Suppressor macrophage (primary cell): ENCODE results near the gene PRADC1.
A peak's percentile ranks its signal among the peaks of the same experiment; 100 is the strongest.

ENCODE experiments used
- DNase-seq, 4 experiments: peaks; one replicate each; pipeline ENCODE4 v3.0.0-alpha.2; 2020 to 2022

Gene PRADC1

DNA sequence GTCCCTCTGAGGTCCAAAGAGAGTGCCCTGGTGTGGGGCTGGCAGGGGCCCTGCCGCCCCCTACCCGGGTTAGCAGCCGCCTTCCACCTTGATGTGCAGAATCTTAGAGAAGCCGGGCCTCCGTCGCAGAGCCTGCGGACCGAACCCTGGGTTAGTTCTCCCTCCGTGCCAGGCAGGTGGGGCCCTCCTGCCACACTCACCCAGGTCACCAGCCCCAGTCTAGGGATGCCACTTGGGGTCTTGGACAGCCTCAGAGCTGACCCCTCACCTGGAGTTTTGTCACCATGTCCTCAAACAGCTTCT, 25.8 kb upstream of the PRADC1 start:
- DNase-seq: no peak

- DNase-seq: no peak
Measured at GRCh38 chr2:73258186-73258912, 25.3 kb upstream of the PRADC1 start.

DNA sequence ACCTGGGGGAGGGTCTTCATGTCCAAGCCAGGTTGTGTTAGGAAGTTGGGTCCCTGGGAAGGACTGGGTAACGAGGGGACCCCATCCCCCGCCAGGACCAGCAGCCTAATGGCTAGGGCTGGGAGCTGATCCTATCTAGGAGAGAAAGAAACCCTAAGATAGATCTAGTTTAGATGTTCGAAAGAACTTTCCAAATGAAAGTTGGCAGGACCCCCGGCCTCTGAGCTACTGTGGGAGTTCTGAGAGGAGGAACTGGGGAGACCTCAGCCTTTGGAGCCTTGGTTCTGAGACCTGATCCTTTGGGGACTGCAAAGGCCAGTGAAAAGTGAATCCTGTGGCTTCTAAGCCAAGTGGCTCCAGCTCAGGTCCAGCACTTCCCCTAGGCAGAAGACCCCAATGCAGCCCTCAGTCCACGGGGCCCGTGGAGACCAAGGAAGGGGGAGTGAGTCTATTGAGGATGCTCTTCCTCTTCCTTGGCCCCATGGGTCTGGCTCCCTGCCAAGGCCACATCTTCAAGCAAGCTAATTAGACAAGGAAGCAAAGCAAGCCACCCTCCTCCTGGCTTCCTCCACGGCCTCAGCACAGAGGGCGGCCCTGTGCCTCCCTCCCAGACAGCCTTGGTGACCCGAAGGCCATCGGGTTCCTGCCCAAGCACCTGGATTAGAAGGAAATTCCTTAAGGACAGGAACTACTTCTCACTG, 24.5 kb upstream of the PRADC1 start:
- peak; percentile 53 to 78 (median 69) for DNase-seq

DNA sequence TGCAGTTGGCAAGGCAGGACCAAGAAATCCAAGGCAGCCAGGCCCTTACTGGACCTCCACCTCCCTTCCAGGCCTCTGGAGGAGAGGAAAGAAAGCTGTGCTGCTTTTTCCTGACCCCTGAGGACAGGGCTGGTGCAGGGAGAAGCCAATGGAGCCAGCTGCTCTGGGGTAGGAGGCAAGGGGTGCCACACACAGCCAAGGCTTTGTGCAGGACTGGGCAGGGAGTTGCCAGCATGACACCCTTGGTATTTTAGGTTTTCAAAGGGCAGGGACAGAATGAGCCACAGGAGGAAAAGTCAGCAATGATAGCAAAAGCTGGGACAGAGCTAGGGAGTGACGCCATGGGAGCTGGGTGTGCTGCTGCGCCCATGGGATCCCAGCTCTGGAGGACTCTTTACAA, 24.0 kb upstream of the PRADC1 start:
- DNase-seq: no peak

DNA sequence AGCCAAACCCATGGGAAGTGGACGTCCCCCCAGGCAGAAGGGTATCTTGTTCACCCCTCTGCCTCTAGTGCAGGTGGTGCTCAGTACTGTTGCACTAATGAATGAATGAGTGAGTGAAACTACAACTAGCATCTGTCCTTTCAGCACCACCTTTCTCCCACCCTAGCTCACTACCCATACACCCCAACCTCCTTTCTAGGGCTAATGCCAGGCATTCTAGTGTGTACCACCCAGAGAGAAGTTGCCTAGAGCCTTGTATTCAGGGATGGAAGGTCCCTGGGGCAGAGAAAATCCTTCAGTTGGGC, 23.5 kb upstream of the PRADC1 start:
- no peak for DNase-seq

GRCh38 chr2:73255907-73256617, 23.0 kb upstream of the PRADC1 start:
- no peak for DNase-seq

- DNase-seq: no peak
Measured at GRCh38 chr2:73255007-73255644, 22.1 kb upstream of the PRADC1 start.

GRCh38 chr2:73254343-73255006, 21.4 kb upstream of the PRADC1 start:
- no peak for DNase-seq

DNA sequence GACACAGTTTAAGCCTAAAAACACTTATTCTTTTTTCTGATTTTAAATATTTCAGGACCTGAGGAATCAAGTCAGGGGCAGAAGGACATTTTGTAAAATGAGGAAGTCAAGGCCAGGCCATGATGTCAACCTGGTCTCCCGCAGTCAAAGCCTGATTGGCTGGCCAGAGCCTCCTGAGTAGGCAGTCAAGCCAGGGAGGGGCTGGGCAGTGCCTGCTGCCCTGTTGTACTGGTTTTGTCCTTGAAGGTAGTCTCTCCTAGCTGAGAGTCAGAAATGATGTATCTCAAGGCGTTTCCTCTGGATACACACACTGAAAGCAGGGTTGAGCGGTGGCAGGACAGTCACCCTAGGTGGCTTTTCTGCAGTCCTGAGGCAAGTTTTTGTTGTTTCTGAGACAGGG, 20.9 kb upstream of the PRADC1 start:
- DNase-seq: peak; percentile 70 to 82 (median 76)

GRCh38 chr2:73253400-73253799, 20.4 kb upstream of the PRADC1 start:
- DNase-seq: peak in 2 of 4 experiments; percentile 15 to 49

DNA sequence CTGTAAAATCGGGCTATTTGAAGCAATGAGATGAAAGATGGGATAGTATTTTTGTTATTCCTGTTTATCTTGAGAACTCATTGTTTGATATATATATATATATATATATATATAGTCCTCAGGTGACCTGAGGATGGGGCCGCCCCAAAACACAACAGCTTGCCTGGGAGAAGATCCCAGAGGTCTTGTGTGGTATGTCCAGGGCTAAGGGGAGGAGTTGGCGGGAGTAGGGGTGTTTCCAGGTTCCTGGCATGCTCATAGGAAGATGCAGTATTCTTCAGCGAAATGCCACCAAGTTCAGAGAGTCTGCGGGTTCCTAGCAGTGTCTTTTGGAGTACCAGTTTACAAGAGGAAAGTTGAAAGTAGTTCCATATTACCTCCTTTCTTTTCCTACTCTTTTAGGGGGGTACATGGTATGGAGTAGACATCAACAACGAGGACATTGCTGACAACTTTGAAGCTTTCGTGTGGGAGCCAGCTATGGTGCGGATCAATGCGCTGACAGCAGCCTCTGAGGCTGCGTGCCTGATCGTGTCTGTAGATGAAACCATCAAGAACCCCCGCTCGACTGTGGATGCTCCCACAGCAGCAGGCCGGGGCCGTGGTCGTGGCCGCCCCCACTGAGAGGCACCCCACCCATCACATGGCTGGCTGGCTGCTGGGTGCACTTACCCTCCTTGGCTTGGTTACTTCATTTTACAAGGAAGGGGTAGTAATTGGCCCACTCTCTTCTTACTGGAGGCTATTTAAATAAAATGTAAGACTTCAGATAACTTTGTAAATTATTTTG, 19.4 kb upstream of the PRADC1 start:
- no peak for DNase-seq

- no peak for DNase-seq
Measured at GRCh38 chr2:73250872-73251846, 18.1 kb upstream of the PRADC1 start.

- DNase-seq: no peak
Measured at GRCh38 chr2:73249636-73250035, 16.6 kb upstream of the PRADC1 start.

- DNase-seq: no peak
Measured at GRCh38 chr2:73246850-73247249, 13.8 kb upstream of the PRADC1 start.

- no peak for DNase-seq
Measured at GRCh38 chr2:73244580-73244979, 11.5 kb upstream of the PRADC1 start.

GRCh38 chr2:73243884-73244570, 11.0 kb upstream of the PRADC1 start:
- DNase-seq: no peak

DNA sequence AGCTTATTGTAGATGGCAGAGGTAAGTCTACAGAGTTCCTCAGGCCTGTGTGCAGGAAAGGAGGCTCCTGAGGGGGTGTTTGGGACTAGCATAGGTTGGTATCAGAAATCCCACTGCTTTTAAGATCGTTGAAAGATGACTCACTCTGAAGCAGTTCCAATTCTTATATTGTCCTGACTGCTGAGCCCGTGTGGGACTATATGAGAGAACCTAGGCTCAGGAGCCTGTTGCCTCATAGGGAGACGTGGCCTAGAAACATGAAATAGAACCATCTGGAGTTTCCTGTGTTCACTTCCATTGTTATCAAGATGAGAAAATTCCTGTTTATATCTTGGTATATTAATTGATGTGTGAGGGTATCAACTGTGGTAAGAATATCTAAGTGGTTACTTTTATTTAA, 6.7 kb upstream of the PRADC1 start:
- DNase-seq: no peak

DNA sequence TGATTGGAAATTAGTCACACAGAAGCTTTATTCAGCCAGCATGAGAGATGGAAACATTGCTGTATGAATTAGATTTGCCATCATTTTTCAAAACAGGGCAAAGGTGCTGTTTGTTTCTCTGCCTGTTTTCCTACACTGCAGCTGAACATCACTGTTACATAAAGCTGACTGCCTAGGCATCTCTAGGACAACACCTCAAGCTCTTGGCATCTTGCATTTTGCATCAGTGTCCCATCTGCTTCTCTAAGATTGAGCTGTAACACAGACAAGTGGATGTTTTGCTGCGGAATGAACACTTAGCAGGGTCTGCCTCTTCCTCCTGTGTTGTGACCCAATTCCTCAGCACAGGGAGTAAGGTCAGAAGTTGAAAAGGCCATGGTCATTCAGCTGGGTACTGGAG, 5.9 kb upstream of the PRADC1 start:
- no peak for DNase-seq

- DNase-seq: no peak
Measured at GRCh38 chr2:73238149-73238548, 5.1 kb upstream of the PRADC1 start.

GRCh38 chr2:73237168-73237567, 4.1 kb upstream of the PRADC1 start:
- DNase-seq: no peak
